Measurements from ENCODE around the gene ENG.

The ENG gene

DNA sequence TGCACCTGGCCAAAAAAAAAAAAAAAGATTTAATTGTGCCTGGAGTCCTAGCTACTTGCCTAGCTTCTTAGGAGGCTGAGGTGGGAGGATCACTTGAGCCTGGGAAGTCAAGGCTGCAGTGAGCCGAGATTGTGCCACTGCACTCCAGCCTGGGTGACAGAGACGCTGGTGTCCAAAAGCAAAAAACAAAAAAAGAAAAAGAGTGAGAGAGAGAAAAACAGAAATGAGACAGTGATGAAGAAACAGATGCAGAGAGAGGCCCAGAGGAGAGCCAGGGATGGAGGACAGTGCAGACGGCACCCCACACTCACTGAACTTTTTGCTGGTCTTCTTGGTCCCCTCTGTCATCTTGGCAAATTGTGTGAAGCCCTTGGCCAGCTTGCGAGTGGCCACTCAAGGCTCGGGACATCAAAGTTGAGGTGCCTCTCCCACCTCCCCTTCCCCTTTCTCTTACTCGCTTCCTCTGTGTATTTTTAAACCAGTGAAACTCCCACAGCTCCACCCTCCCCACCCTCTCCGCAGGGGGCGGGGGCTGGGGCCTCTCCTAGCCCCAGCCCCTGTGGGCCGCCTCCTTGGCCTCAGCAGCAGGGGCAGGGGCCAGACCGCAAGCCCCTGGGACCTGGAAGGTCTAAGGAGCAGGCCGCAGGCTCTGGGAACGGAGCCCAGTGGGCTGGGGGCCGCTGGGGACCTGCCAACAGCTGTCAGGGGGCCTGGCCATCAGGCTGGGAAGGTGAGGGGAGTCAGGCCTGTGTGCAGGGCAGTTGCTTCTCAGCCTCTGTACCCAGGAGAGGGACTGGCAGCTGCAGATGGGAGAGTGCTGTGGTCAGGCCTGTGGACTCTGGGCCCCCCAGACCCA is 76.0 kb downstream of the ENG start, which contains the start of gene SH2D3C:
SH2D3C (minus strand) TSS at position 387 of the 856 bp plus-strand sequence; CDS start at position 348, 39 bp downstream.
- in situ Hi-C loops (cut with HindIII; ENCODE audit: low sequenced_read_pairs) = no loop called here
- H3K4me3 ChIP-seq (ENCODE audit: low read depth, low read length) = no peak within 1 kb of the TSS
- TF ChIP-seq, protein P1, sequence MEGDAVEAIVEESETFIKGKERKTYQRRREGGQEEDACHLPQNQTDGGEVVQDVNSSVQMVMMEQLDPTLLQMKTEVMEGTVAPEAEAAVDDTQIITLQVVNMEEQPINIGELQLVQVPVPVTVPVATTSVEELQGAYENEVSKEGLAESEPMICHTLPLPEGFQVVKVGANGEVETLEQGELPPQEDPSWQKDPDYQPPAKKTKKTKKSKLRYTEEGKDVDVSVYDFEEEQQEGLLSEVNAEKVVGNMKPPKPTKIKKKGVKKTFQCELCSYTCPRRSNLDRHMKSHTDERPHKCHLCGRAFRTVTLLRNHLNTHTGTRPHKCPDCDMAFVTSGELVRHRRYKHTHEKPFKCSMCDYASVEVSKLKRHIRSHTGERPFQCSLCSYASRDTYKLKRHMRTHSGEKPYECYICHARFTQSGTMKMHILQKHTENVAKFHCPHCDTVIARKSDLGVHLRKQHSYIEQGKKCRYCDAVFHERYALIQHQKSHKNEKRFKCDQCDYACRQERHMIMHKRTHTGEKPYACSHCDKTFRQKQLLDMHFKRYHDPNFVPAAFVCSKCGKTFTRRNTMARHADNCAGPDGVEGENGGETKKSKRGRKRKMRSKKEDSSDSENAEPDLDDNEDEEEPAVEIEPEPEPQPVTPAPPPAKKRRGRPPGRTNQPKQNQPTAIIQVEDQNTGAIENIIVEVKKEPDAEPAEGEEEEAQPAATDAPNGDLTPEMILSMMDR (IDR thresholded peaks at IDR 0.05; ENCODE audit: low read depth, low read length) = no peak
- no peak for DNase-seq (ENCODE audit: low read depth, low spot score)

DNA sequence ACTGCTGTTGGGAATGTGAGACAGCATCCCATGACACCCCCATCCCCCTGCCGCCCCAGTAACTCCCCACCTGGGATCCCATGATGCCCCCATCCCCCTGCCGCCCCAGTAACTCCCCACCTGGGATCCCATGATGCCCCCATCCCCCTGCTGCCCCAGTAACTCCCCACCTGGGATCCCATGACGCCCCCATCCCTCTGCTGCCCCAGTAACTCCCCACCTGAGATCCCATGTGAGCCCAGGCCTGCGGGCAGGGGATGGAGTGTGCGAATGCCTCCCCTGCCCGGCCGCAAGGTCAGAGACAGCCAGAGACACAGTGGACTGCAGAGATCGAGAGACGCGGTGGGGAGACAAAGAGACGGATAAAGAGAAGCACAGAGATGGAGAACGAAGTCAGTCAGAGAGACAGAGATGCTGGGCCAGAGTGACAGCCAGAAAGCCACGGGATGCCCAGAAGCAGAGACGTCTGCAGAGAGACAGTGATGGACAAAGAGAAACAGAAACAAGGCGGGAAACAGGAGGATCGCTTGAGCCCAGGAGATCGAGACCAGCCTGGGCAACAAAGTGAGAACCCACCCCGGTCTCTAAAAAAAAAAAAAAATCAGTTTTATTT is 77.0 kb downstream of the ENG start:
- DNase-seq (ENCODE audit: low read depth, low spot score) = no peak
- TF ChIP-seq, protein P1 (IDR thresholded peaks at IDR 0.05; ENCODE audit: low read depth, low read length) = no peak
- in situ Hi-C loops (cut with HindIII; ENCODE audit: low sequenced_read_pairs) = no loop called here
- no peak overlapping the region for H3K4me3 ChIP-seq (ENCODE audit: low read depth, low read length)

DNA sequence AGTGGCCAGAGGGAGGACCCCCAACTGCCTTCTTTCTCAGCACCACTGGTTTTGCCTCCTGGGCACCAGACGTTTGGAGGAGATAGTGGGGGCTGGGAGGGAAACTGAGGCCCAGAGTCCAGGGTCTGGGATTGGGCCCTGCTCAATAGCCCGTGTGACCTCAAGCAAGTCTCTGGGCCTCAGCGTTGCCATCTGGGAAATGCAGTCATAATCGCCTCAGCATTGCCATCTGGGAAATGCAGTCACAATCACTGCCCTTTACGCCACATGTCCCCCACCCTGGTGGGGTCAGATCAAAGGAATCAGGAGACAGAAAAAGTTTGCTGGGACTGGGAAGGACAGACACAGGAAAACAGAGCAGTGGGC is 77.6 kb downstream of the ENG start:
- DNase-seq (ENCODE audit: low read depth, low spot score) = no peak
- in situ Hi-C loops (cut with HindIII; ENCODE audit: low sequenced_read_pairs) = no loop called here
- H3K4me3 ChIP-seq (ENCODE audit: low read depth, low read length) = no peak overlapping the region
- TF ChIP-seq, protein P1 (IDR thresholded peaks at IDR 0.05; ENCODE audit: low read depth, low read length) = no peak

DNA sequence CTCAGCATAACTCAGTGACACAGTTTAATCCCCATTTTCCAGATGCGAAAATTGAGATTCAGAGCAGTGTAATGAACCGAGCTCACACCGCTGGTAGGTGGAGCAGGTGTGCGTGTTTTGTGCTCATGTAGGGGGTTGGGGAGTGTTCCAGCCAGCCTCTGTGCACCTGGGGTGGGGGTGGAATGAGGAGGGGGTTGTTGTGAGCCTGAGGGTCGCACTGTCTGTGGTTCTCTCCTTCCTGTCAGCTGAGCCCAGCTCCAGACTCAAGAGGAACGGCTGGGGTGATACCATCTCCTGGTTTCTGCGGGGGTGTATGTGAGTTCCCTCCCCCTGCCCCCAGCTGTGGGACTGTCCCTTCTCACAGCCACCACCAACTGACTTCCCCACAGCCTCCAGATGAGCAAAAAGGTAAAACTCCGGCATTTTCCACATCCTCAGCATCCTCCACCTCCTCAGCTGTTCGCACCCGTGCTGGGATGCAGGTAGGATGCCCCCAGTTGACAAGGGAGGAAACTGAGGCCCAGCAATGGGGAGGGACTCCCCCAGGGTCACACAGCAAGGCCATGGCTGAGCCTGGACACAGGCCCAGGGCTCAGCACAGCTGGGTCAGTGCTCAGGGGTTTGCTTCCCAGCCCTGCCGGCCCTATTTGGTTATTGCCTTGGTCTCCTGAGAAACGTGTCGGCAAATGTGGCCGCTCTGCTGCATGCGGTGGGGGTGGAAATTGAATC is 78.1 kb downstream of the ENG start:
- DNase-seq (ENCODE audit: low read depth, low spot score) = no peak
- in situ Hi-C loops (cut with HindIII; ENCODE audit: low sequenced_read_pairs) = no loop called here
- H3K4me3 ChIP-seq (ENCODE audit: low read depth, low read length) = no peak overlapping the region
- TF ChIP-seq, protein P1 (IDR thresholded peaks at IDR 0.05; ENCODE audit: low read depth, low read length) = no peak

DNA sequence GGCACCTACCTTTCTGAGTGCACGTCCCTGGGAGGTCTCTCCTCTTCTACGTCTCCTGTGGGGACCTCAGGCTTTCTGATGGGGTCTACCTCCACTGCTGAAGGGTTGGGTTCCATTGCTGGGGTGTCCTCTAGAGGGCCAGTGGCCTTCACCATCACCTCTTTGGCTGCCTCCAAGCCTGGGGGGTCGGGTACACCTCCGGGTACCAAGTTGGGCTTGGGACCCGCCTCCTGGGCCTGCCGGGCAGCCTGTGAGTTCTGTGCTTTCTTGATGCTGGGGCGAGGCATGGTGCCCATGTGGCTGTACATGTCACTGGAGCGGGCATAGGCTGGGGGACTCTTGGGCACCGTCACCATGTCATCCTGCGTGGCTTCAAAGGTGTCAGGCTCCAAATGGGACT is 80.5 kb downstream of the ENG start:
- no peak overlapping the region for H3K4me3 ChIP-seq (ENCODE audit: low read depth, low read length)
- DNase-seq (ENCODE audit: low read depth, low spot score) = no peak
- in situ Hi-C loops (cut with HindIII; ENCODE audit: low sequenced_read_pairs) = no loop called here
- TF ChIP-seq, protein P1 (IDR thresholded peaks at IDR 0.05; ENCODE audit: low read depth, low read length) = no peak

DNA sequence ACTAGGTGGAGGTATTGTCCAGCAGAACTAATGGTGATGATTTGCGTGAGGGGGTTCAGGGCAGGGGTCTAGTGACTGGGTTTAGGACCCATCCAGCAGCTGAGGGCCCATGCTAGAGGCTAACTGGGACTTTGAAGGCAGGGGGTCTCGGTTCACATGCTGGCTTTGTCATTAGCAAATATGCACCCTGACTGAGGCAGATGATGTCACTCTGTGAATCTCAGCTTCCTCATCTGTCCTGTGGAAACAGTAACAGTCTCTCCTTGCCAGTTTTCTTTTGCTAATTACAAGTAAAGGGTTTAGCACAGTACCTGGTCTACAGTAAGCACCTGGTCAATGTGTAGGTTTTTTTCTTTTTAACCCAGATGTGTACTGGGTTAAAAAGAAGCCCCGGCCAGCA is 81.2 kb downstream of the ENG start:
- TF ChIP-seq, protein P1 (IDR thresholded peaks at IDR 0.05; ENCODE audit: low read depth, low read length) = no peak
- no peak for DNase-seq (ENCODE audit: low read depth, low spot score)
- no peak overlapping the region for H3K4me3 ChIP-seq (ENCODE audit: low read depth, low read length)
- in situ Hi-C loops (cut with HindIII; ENCODE audit: low sequenced_read_pairs) = no loop called here
